BJ (cell line): ENCODE results near the gene PLPPR1. TPM values are rescaled to one million over a fixed set of nuclear protein-coding genes. Genes with fewer than 3 reads are reported as not detected.

Source experiments
- CTCF ChIA-PET: fragments of 350-600 bp; formaldehyde crosslinking; extraction: SDS; loops from one replicate; lab custom pipeline; 2021; ENCODE audit warnings: antibody characterized with exemption, inconsistent platforms; lab: Yijun Ruan, JAX
- POLR2A ChIA-PET: fragments of 300-600 bp; sonication (Branson Sonifier 250); formaldehyde crosslinking; extraction: SDS; loops from one replicate; lab custom pipeline; 2021; ENCODE audit warnings: antibody characterized with exemption; lab: Charles Lee
- DNase-seq: peaks from one replicate; pipeline ENCODE4 v3.0.0-alpha.2; 2011; ENCODE audit warnings: low read depth
- H3K27me3 ChIP-seq: 2 replicates; pipeline ENCODE4 v1.6.0; 2011; ENCODE audit warnings: low read length; ENCODE audit not compliant: control insufficient read depth, insufficient read depth
- H3K36me3 ChIP-seq: 2 replicates; pipeline ENCODE4 v1.5.1; 2011; ENCODE audit warnings: low read length; ENCODE audit not compliant: control insufficient read depth, insufficient read depth
- H3K4me3 ChIP-seq: 2 replicates; pipeline ENCODE4 v1.5.1; 2011; ENCODE audit warnings: low read depth, mild to moderate bottlenecking, control low read depth, low read length
- polyA plus RNA-seq: library from polyadenylated mRNA; depleted of rRNA; stranded (reverse); fragments of >200 nt; gene quantifications from 2 replicates; pipeline ENCODE4 v1.2.3, GENCODE V29; 2011
- TF ChIP-seq, protein P1 (sequence below): IDR thresholded peaks from 2 replicates; pipeline ENCODE4 v1.5.1; 2011; ENCODE audit warnings: low read depth, mild to moderate bottlenecking, control low read depth, inconsistent platforms, low read length, moderate library complexity; ENCODE audit not compliant: insufficient read depth

The PLPPR1 gene
- polyA plus RNA-seq, 1 experiment, result not detected

GRCh38 chr9:101138509-101138908 lies 110.0 kb downstream of the PLPPR1 start:
- TF ChIP-seq, protein P1, sequence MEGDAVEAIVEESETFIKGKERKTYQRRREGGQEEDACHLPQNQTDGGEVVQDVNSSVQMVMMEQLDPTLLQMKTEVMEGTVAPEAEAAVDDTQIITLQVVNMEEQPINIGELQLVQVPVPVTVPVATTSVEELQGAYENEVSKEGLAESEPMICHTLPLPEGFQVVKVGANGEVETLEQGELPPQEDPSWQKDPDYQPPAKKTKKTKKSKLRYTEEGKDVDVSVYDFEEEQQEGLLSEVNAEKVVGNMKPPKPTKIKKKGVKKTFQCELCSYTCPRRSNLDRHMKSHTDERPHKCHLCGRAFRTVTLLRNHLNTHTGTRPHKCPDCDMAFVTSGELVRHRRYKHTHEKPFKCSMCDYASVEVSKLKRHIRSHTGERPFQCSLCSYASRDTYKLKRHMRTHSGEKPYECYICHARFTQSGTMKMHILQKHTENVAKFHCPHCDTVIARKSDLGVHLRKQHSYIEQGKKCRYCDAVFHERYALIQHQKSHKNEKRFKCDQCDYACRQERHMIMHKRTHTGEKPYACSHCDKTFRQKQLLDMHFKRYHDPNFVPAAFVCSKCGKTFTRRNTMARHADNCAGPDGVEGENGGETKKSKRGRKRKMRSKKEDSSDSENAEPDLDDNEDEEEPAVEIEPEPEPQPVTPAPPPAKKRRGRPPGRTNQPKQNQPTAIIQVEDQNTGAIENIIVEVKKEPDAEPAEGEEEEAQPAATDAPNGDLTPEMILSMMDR, result no peak
- ChIA-PET POLR2A (no interaction called here), CTCF (no interaction called here)

DNA sequence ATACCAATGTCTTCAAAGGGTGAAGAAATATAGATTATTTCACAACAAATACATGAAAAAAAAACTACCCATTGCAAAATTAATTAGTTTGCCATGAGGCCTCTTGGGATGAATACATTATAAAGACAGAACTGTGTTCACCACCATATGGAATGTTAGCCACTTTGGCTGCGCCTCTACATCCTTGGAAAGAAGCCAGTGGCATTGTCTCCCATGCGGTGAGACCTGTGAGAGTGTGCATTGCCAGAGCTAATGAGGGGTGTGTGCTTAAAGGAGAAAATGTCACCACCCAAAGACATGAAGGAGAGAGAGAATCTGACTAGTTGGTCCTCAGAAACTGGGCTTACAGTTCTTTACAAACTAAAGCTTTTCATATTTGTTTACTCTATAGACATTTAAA lies 110.6 kb downstream of the PLPPR1 start:
- ChIA-PET POLR2A (no interaction called here), CTCF (no interaction called here)
- TF ChIP-seq, protein P1, result no peak
- no peak for DNase-seq
- Histone ChIP-seq H3K4me3 (no peak overlapping the region), H3K27me3 (no peaks in the 10 kb centered on the region), H3K36me3 (no peaks in the 10 kb centered on the region)

More at GRCh38 chr9:101138509-101138908, 110.0 kb downstream of the PLPPR1 start:
- no peaks in the 10 kb centered on the region for H3K27me3 ChIP-seq
- no peak overlapping the region for H3K4me3 ChIP-seq
- no peaks in the 10 kb centered on the region for H3K36me3 ChIP-seq
- DNase-seq, result no peak

- Histone ChIP-seq H3K4me3 (no peak overlapping the region), H3K27me3 (no peaks in the 10 kb centered on the region), H3K36me3 (no peaks in the 10 kb centered on the region)
- no peak for DNase-seq
- TF ChIP-seq, protein P1, result no peak
- POLR2A ChIA-PET, result no interaction called here
- CTCF ChIA-PET, result no interaction called here
Observed at GRCh38 chr9:101140764-101141163, 112.2 kb downstream of the PLPPR1 start.

DNA sequence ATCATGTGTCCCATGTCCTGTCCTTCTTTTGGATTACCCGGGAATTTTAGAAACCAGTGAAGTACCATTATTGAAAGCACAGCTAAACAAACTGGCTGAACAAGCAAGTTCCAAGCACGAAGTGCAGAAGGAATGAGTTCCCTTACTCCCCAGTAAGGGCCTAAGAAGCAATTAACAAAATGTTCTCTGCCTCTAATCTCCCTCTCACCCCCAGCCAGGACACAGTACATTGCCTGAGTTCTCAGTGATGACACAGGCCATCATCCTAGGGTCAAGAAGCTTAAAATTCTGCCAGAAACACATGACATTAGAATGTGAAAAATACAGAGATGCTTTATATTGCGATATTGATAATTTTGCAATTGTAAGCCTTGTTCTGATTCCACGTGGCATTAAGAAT lies 118.0 kb downstream of the PLPPR1 start:
- Histone ChIP-seq H3K27me3 (no peaks in the 10 kb centered on the region), H3K4me3 (no peak overlapping the region), H3K36me3 (no peaks in the 10 kb centered on the region)
- DNase-seq, result no peak
- TF ChIP-seq, protein P1, result no peak
- ChIA-PET CTCF (no interaction called here), POLR2A (no interaction called here)

GRCh38 chr9:101148344-101148743 lies 119.8 kb downstream of the PLPPR1 start:
- Histone ChIP-seq H3K36me3 (no peaks in the 10 kb centered on the region), H3K4me3 (no peak overlapping the region), H3K27me3 (no peaks in the 10 kb centered on the region)
- CTCF ChIA-PET, result no interaction called here
- TF ChIP-seq, protein P1, result no peak
- no peak for DNase-seq
- POLR2A ChIA-PET, result no interaction called here
